ENCODE measurements around the gene TEX22. TPM values are rescaled to one million over a fixed set of nuclear protein-coding genes. Genes with fewer than 3 reads are reported as not detected.

The TEX22 gene
- total and polyA plus RNA-seq, 7 donors: 0.10 to 0.75 (median 0.34) TPM; not detected in 2

DNA sequence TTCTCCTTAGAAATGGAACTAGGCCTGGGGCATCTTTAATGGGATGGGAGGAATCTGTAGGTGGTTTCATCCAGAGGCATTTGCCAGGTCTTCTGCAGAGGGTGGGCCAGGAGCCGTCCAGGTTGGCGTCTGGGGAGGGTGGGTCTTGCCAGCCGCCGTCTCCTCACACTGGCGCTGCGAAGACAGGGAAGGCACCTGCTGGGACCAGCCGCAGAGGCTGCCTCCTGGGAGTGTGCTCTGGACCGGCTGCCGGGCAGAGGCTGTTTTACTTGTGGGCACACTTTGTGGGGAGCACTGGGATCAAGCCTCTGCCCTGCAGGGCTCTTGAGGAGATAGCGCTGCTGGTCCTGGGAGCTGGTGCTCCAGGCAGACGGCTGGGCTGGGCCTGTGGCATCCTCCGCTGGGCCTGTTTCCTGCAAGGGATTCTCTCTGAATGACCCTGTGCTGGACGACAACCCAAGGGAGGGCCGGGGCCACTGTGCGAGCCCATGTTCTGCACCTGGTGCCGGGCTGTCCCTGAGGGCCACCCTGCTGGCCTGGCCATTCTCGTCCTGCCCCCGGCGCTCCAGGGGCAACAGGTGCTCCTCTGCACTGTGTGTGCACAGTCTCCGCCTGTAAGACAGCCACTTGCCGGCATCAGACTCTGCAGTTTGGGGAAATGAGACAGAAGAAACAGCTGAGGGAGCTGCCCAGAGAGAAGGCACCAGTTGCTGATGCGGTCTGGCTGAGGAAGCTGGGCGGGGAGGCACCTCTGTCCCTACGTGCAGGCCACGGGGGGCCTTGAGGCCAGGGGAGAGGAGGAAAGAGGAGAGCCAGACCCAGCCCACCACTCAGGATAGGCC, 10.0 kb upstream of the TEX22 start:
- H3K4me1 ChIP-seq: no peaks in the 10 kb centered on the region
- H3K9me3 ChIP-seq: no peaks in the 10 kb centered on the region
- WGBS, 3 donors: 73 to 84% (median 75%) methylated on average over 23 to 25 of the region's 25 CpGs
- ATAC-seq (no peak), DNase-seq (peak in 1 of 2 donors; percentile 44)
- TF ChIP-seq, protein P1, sequence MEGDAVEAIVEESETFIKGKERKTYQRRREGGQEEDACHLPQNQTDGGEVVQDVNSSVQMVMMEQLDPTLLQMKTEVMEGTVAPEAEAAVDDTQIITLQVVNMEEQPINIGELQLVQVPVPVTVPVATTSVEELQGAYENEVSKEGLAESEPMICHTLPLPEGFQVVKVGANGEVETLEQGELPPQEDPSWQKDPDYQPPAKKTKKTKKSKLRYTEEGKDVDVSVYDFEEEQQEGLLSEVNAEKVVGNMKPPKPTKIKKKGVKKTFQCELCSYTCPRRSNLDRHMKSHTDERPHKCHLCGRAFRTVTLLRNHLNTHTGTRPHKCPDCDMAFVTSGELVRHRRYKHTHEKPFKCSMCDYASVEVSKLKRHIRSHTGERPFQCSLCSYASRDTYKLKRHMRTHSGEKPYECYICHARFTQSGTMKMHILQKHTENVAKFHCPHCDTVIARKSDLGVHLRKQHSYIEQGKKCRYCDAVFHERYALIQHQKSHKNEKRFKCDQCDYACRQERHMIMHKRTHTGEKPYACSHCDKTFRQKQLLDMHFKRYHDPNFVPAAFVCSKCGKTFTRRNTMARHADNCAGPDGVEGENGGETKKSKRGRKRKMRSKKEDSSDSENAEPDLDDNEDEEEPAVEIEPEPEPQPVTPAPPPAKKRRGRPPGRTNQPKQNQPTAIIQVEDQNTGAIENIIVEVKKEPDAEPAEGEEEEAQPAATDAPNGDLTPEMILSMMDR (IDR thresholded peaks at IDR 0.05): no peak
- H3K27ac ChIP-seq: no peak overlapping the region
- no peaks in the 10 kb centered on the region for H3K27me3 ChIP-seq (ENCODE audit: insufficient read depth in 3 of 3, low read length in 2 of 3)
- H3K4me3 ChIP-seq: no peak overlapping the region
- intact Hi-C loops (cut with DNase I): no loop called here
- H3K36me3 ChIP-seq (ENCODE audit: insufficient read depth in 1 of 2, low read depth in 1 of 2): peaks cover 1 to 44% of the 10 kb centered on the region in 2 donors

DNA sequence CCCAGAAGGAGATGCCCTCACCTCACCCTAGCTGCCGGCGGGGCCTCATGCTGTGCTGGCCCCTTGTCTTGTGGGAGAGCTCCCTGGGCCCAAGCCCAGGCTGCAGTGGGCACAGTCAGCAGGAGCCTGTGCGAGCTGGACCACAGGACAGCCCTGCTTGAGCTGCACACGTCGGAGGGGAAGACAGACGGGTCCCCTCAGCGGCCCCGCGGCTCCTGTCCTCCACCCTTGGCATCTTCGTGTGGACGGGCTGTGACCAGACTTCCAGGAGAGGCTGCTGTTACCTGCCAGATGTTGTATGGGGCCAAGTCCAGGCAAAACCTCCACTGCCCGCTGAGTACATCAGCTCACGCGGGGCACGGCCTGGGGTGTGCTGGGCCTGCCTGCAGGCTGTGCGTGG, 9.4 kb upstream of the TEX22 start:
- H3K27ac ChIP-seq: no peak overlapping the region
- H3K9me3 ChIP-seq: no peaks in the 10 kb centered on the region
- WGBS, 3 donors: 67 to 81% (median 67%) methylated on average over 16 of the region's 16 CpGs
- H3K4me3 ChIP-seq: no peak overlapping the region
- H3K27me3 ChIP-seq (ENCODE audit: insufficient read depth in 3 of 3, low read length in 2 of 3): no peaks in the 10 kb centered on the region
- TF ChIP-seq, protein P1 (IDR thresholded peaks at IDR 0.05): no peak
- intact Hi-C loops (cut with DNase I): no loop called here
- H3K4me1 ChIP-seq: no peaks in the 10 kb centered on the region
- peak in 1 of 4 donors; percentile 4 for ATAC-seq
- DNase-seq: peak in 1 of 2 donors; percentile 50
- peaks cover 0 to 39% of the 10 kb centered on the region in 2 donors for H3K36me3 ChIP-seq (ENCODE audit: insufficient read depth in 1 of 2, low read depth in 1 of 2)

DNA sequence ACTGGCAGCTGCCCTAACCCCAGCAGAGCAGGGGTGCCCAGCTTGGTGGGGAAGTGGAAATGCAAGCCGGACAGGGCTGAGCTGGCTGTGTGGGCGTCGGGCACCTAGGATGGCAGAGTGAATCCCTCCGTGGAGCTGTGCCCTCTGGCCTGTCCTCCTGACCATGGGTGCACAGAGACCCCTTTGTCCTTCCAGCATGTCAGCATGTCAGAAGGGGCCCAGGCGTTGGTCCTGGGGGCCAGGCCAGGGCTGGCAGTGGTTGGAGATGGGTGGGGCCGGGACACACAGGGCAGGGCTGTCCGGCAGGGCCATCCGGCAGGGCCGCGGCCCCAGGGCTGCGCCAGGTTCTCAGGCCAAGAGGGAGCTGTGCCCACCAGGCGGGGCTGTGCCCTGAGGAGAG, 8.8 kb upstream of the TEX22 start:
- Histone ChIP-seq H3K9me3 (no peaks in the 10 kb centered on the region), H3K27me3 (ENCODE audit: insufficient read depth in 3 of 3, low read length in 2 of 3) (no peaks in the 10 kb centered on the region), H3K4me3 (no peak overlapping the region), H3K27ac (peak overlapping the region; percentile 16), H3K4me1 (no peaks in the 10 kb centered on the region), H3K36me3 (ENCODE audit: insufficient read depth in 1 of 2, low read depth in 1 of 2) (peaks cover 0 to 35% of the 10 kb centered on the region in 2 donors)
- 32 to 56% (median 48%) methylated on average over 7 to 12 of the region's 12 CpGs for WGBS, 3 donors
- peak; percentile 23 to 65 (median 48) for ATAC-seq
- peak in 1 of 2 donors; percentile 64 for DNase-seq
- TF ChIP-seq, protein P1 (IDR thresholded peaks at IDR 0.05): no peak
- intact Hi-C loops (cut with DNase I): no loop called here

DNA sequence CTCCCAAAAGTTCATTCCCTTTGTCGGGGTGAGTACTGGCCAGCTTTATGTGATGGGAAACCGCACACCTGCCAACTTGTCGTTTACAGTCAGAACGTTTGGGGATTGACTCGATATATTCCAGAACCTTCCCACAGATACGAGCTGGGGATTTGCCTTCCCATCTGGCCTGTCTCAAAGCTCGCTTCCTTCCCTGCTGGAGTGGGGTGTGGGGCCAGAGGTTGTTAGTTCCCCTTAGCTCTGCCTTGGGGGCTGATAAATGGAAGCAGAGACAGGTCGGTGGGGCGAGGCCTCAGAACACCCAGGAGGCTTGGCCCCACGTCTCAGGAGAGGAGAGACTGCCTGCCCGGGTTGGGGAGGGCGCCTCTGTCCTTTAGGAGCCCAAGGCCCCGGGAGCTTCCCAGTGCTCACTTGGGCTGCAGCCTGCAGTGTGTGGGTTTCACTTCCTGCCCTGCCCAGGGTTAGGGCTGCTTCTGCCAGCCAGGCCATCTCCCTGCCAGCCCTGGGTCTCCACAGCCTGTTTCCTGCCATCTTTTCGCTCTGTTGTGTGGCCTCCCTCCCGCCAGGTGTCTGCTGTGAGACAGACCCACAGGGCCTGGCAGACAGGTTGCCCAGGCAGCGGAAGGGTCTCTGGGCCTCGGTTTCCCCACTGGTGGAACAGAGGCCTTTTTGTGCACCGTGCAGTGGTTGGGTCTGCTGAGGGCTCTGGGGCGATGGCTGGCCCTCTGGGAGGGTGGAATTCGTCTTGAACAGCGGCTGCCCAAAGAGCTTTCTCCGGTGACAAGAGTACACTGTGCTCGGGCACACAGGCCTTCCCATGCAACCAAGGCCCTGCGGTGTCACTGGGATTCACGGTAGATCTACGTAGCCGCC, 8.1 kb upstream of the TEX22 start:
- ATAC-seq (peak in 2 of 4 donors; percentile 5 to 11), DNase-seq (peak in 1 of 2 donors; percentile 49)
- Histone ChIP-seq H3K27me3 (ENCODE audit: insufficient read depth in 3 of 3, low read length in 2 of 3) (no peaks in the 10 kb centered on the region), H3K36me3 (ENCODE audit: insufficient read depth in 1 of 2, low read depth in 1 of 2) (peaks cover 0 to 36% of the 10 kb centered on the region in 2 donors), H3K4me3 (no peak overlapping the region), H3K9me3 (no peaks in the 10 kb centered on the region), H3K4me1 (no peaks in the 10 kb centered on the region), H3K27ac (peak overlapping the region; percentile 16)
- intact Hi-C loops (cut with DNase I): no loop called here
- WGBS, 3 donors: 62 to 75% (median 62%) methylated on average over 27 of the region's 27 CpGs
- TF ChIP-seq, protein P1 (IDR thresholded peaks at IDR 0.05): no peak

Data from psoas muscle (tissue), 8 donors.